B cell (primary cell): ENCODE results near the gene PIP5KL1. TPM values are rescaled to one million over a fixed set of nuclear protein-coding genes. Genes with fewer than 3 reads are reported as not detected.

ENCODE experiments used
- ATAC-seq: fragments of 200-7000 bp; cut with Tn5 transposase; one replicate; pipeline ENCODE4 v1.10.0; 2021; ENCODE audit warnings: low read depth, mild to moderate bottlenecking, moderate number of reproducible peaks, moderate library complexity
- CTCF ChIA-PET: fragments of 350-600 bp; sonication (Branson Sonifier 250); formaldehyde crosslinking; loops from one replicate; lab custom pipeline; 2021; ENCODE audit warnings: antibody characterized with exemption, inconsistent platforms; lab: Charles Lee
- POLR2A ChIA-PET: fragments of 350-600 bp; sonication (Branson Sonifier 250); formaldehyde crosslinking; loops from one replicate; lab custom pipeline; 2021; ENCODE audit warnings: antibody characterized with exemption; lab: Charles Lee
- DNase-seq: peaks from one replicate; pipeline ENCODE4 v3.0.0; 2013
- H2AFZ ChIP-seq: 2 replicates; pipeline ENCODE4 v1.6.1; 2012; ENCODE audit warnings: mild to moderate bottlenecking, low read depth, low read length; ENCODE audit not compliant: insufficient read depth, poor library complexity, severe bottlenecking
- H3K27ac ChIP-seq, 2 donors: 1 replicate in 1 of 2; 2 replicates in 1 of 2; pipeline ENCODE4 v1.5.1; 2012 to 2013; ENCODE audit warnings: low read length in 2 of 2, mild to moderate bottlenecking in 2 of 2, moderate library complexity in 1 of 2
- H3K27me3 ChIP-seq, 4 experiments: fragments of 200-600 bp in 1 of 4; sonication (generic) in 1 of 4; replicated peaks in 1 of 4; 1 replicate in 2 of 4; 2 replicates in 2 of 4; pipeline versions ENCODE4 v1.6.1 to v1.7.0; 2013 to 2016; ENCODE audit warnings: low read length in 3 of 4, mild to moderate bottlenecking in 2 of 4, mixed read lengths in 1 of 4, moderate library complexity in 1 of 4; ENCODE audit not compliant: insufficient read depth in 4 of 4, control insufficient read depth in 3 of 4; ENCODE audit errors: control extremely low read depth in 1 of 4
- H3K36me3 ChIP-seq, 2 experiments: replicated peaks in 1 of 2; 1 replicate in 1 of 2; 2 replicates in 1 of 2; pipeline versions ENCODE4 v1.6.1 to v1.7.1; 2013; ENCODE audit warnings: low read length in 1 of 2; ENCODE audit not compliant: insufficient read depth in 2 of 2, control insufficient read depth in 1 of 2; ENCODE audit errors: control extremely low read depth in 1 of 2, extremely low read depth in 1 of 2
- H3K4me1 ChIP-seq, 2 donors: fragments of 200-600 bp in 1 of 2; sonication (generic) in 1 of 2; 1 replicate in 1 of 2; 2 replicates in 1 of 2; pipeline versions ENCODE4 v1.5.1 to v1.6.1; 2013 to 2017; ENCODE audit warnings: low read length in 2 of 2; ENCODE audit not compliant: control insufficient read depth in 2 of 2, insufficient read depth in 2 of 2
- H3K4me2 ChIP-seq: replicated peaks from 2 replicates; pipeline ENCODE3; 2012; ENCODE audit warnings: mild to moderate bottlenecking, low read depth, low read length; ENCODE audit not compliant: poor library complexity, severe bottlenecking
- H3K4me3 ChIP-seq, 5 experiments: fragments of 200-600 bp in 1 of 5; sonication (generic) in 1 of 5; 1 replicate in 3 of 5; 2 replicates in 2 of 5; pipeline versions ENCODE4 v1.5.1 to v1.7.0; 2011 to 2016; ENCODE audit warnings: low read length in 4 of 5, mild to moderate bottlenecking in 4 of 5, low read depth in 2 of 5, control low read depth in 1 of 5, moderate library complexity in 1 of 5; ENCODE audit not compliant: insufficient read depth in 1 of 5; ENCODE audit errors: control extremely low read depth in 1 of 5, extremely low read depth in 1 of 5
- H3K79me2 ChIP-seq: fragments of 200-600 bp; sonication (generic); one replicate; pipeline ENCODE4 v1.6.0; 2016; ENCODE audit warnings: low read length; ENCODE audit not compliant: control insufficient read depth, insufficient read depth
- H3K9ac ChIP-seq: fragments of 200-600 bp; sonication (generic); 2 replicates; pipeline ENCODE4 v1.6.1; 2017; ENCODE audit warnings: mild to moderate bottlenecking, low read length, moderate library complexity
- H3K9me3 ChIP-seq, 3 donors: one replicate each; pipeline versions ENCODE4 v1.6.1 to v1.7.1; 2013; ENCODE audit warnings: low read length in 2 of 3; ENCODE audit not compliant: control insufficient read depth in 2 of 3, insufficient read depth in 1 of 3; ENCODE audit errors: control extremely low read depth in 1 of 3
- H4K20me1 ChIP-seq: 2 replicates; pipeline ENCODE4 v1.6.0; 2012; ENCODE audit warnings: mild to moderate bottlenecking, low read length; ENCODE audit not compliant: insufficient read depth, control insufficient read depth, poor library complexity, severe bottlenecking
- H3K27ac Mint-ChIP-seq: one replicate; pipeline ENCODE4 v1.8.0; 2021; ENCODE audit warnings: mixed read lengths
- H3K27me3 Mint-ChIP-seq: one replicate; pipeline ENCODE4 v1.8.0; 2021; ENCODE audit warnings: mixed read lengths
- H3K4me1 Mint-ChIP-seq: one replicate; pipeline ENCODE4 v1.8.0; 2021; ENCODE audit warnings: mixed read lengths
- H3K4me3 Mint-ChIP-seq: one replicate; pipeline ENCODE4 v1.8.0; 2021; ENCODE audit warnings: mixed read lengths
- H3K9me3 Mint-ChIP-seq: one replicate; pipeline ENCODE4 v1.8.0; 2022; ENCODE audit warnings: mixed read lengths; ENCODE audit not compliant: insufficient read depth
- EZH2 ChIP-seq: IDR thresholded peaks from 2 replicates; pipeline ENCODE4 v1.6.1; 2012; ENCODE audit warnings: borderline replicate concordance, low read depth, mild to moderate bottlenecking, moderate library complexity, low read length; ENCODE audit not compliant: insufficient read depth, poor library complexity, severe bottlenecking
- WGBS: methylation state at CpG from one replicate; pipeline ENCODE4 v1.1.5; 2013; ENCODE audit warnings: missing lambda C conversion rate; ENCODE audit not compliant: insufficient coverage; 5-methylcytosine and 5-hydroxymethylcytosine counted together
- intact Hi-C: fragments of 100-400 bp; cut with micrococcal nuclease; formaldehyde crosslinking; loops from one replicate; pipeline ENCODE4 v1.10.0; 2022
- polyA plus RNA-seq: library from polyadenylated mRNA; depleted of rRNA; stranded (reverse); fragments of >200 nt; gene quantifications from 2 replicates; pipeline ENCODE4 v1.2.3, GENCODE V29; 2012
- total RNA-seq, 2 donors: library from RNA; stranded (reverse); fragments of 120-200 nt in 1 of 2; gene quantifications; 1 replicate in 1 of 2; 2 replicates in 1 of 2; pipeline versions ENCODE4 v1.2.3 to v1.2.4, GENCODE V29; 2013 to 2022
- TF ChIP-seq, protein P1 (sequence below): fragments of 200-600 bp; IDR thresholded peaks from one replicate; pipeline ENCODE4 v1.8.0; 2022; ENCODE audit warnings: antibody characterized with exemption, mild to moderate bottlenecking

The PIP5KL1 gene
- total and polyA plus RNA-seq, 2 donors (not counting 1 experiment from before 2014, with no cell fraction given): 0.75 to 1.4 TPM

GRCh38 chr9:127897193-127897692, 33.3 kb downstream of the PIP5KL1 start:
- peaks cover 0 to 38% (median 9%) of the 10 kb centered on the region in 3 donors for H3K9me3 ChIP-seq
- POLR2A ChIA-PET: interaction anchor here (0.6 to 12.6 kb wide), 6 partner anchors 9 to 126 kb away, joined by 3 to 228 read pairs (median 6); partner anchors contain the start of gene ST6GALNAC4
- DNase-seq (peak; percentile 43), ATAC-seq (peak; percentile 15)
- TF ChIP-seq, protein P1, sequence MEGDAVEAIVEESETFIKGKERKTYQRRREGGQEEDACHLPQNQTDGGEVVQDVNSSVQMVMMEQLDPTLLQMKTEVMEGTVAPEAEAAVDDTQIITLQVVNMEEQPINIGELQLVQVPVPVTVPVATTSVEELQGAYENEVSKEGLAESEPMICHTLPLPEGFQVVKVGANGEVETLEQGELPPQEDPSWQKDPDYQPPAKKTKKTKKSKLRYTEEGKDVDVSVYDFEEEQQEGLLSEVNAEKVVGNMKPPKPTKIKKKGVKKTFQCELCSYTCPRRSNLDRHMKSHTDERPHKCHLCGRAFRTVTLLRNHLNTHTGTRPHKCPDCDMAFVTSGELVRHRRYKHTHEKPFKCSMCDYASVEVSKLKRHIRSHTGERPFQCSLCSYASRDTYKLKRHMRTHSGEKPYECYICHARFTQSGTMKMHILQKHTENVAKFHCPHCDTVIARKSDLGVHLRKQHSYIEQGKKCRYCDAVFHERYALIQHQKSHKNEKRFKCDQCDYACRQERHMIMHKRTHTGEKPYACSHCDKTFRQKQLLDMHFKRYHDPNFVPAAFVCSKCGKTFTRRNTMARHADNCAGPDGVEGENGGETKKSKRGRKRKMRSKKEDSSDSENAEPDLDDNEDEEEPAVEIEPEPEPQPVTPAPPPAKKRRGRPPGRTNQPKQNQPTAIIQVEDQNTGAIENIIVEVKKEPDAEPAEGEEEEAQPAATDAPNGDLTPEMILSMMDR: no peak
- no peak for TF ChIP-seq EZH2
- H3K4me1 Mint-ChIP-seq: peaks cover 40% of the 10 kb centered on the region
- peaks cover 19% of the 10 kb centered on the region for H3K79me2 ChIP-seq
- intact Hi-C loops: no loop called here
- peaks cover 0 to 38% of the 10 kb centered on the region in 2 experiments for H3K36me3 ChIP-seq
- no peaks in the 10 kb centered on the region for H3K27me3 Mint-ChIP-seq
- no peaks in the 10 kb centered on the region for H3K27me3 ChIP-seq
- CTCF ChIA-PET: interaction anchor here (0.9 to 2.0 kb wide), 4 partner anchors 15 to 27 kb away, joined by 3 to 5 read pairs (median 4); no protein-coding TSS in a partner anchor
- H4K20me1 ChIP-seq: peaks cover 5% of the 10 kb centered on the region
- H3K4me3 ChIP-seq: no peak overlapping the region
- H3K27ac Mint-ChIP-seq: peak overlapping the region; percentile 10
- no peak overlapping the region for H2AFZ ChIP-seq
- WGBS: 37% methylated on average over 16 of the region's 19 CpGs
- peaks cover 6% of the 10 kb centered on the region for H3K9me3 Mint-ChIP-seq
- peak overlapping the region; percentile 62 for H3K4me2 ChIP-seq
- no peak overlapping the region for H3K9ac ChIP-seq
- H3K4me3 Mint-ChIP-seq: peak overlapping the region; percentile 55
- peaks cover 28 to 48% of the 10 kb centered on the region in 2 donors for H3K4me1 ChIP-seq
- H3K27ac ChIP-seq: no peak overlapping the region
